Adipocyte (in vitro differentiated cells): ENCODE data around the gene IQSEC2.
A peak's percentile ranks its signal among the peaks of the same experiment; 100 is the strongest.

Source experiments
- DNase-seq: peaks from one replicate; pipeline ENCODE4 v3.0.0-alpha.2; 2015; ENCODE audit warnings: low read depth
- H3K27me3 ChIP-seq: replicated peaks from 2 replicates; pipeline ENCODE4 v1.7.0; 2013; ENCODE audit warnings: mild to moderate bottlenecking, low read length, moderate library complexity; ENCODE audit not compliant: control insufficient read depth, insufficient read depth
- H3K36me3 ChIP-seq: 2 replicates; pipeline ENCODE4 v1.7.0; 2013; ENCODE audit warnings: low read length, mild to moderate bottlenecking, moderate library complexity; ENCODE audit not compliant: control insufficient read depth, insufficient read depth, severe bottlenecking
- H3K4me1 ChIP-seq: 2 replicates; pipeline ENCODE4 v1.7.0; 2013; ENCODE audit warnings: mild to moderate bottlenecking, low read length, moderate library complexity; ENCODE audit not compliant: control insufficient read depth, insufficient read depth
- H3K4me3 ChIP-seq: 2 replicates; pipeline ENCODE4 v1.7.0; 2013; ENCODE audit warnings: mild to moderate bottlenecking, low read length, moderate library complexity
- H3K9ac ChIP-seq: 2 replicates; pipeline ENCODE4 v1.7.0; 2013; ENCODE audit warnings: mild to moderate bottlenecking, low read length, moderate library complexity
- H3K9me3 ChIP-seq: 2 replicates; pipeline ENCODE4 v1.7.0; 2013; ENCODE audit warnings: mild to moderate bottlenecking, low read length, moderate library complexity; ENCODE audit not compliant: control insufficient read depth

Gene IQSEC2

DNA sequence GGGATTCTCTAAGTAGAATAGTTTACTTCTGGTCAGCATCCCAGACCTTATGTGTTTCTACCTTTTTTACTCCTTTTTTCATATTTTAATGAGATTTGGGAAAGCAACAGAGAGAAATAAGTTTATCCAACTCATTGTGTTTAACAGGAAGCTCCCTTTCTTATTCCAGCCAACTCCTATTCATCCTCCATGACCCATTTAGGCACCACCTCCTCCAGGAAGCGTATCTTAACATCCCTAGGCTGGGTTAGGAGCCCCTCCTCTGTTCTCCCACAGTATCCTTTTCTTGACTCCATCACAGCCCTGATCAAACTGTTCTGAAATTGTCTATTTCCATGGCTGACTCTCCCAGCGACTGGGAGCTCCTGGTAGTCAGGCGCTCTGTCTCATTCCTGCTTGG lies 18.8 kb upstream of the IQSEC2 start:
- peaks cover 18% of the 10 kb centered on the region for H3K27me3 ChIP-seq
- no peak for DNase-seq
- no peak overlapping the region for H3K4me3 ChIP-seq
- no peaks in the 10 kb centered on the region for H3K9me3 ChIP-seq
- H3K9ac ChIP-seq = no peak overlapping the region
- no peaks in the 10 kb centered on the region for H3K36me3 ChIP-seq
- H3K4me1 ChIP-seq = no peaks in the 10 kb centered on the region

GRCh38 chrX:53294024-53294648 lies 12.8 kb upstream of the IQSEC2 start:
- Histone ChIP-seq H3K4me1 (no peaks in the 10 kb centered on the region), H3K9me3 (no peaks in the 10 kb centered on the region), H3K4me3 (no peak overlapping the region), H3K9ac (no peak overlapping the region), H3K27me3 (peaks cover 23% of the 10 kb centered on the region), H3K36me3 (no peaks in the 10 kb centered on the region)
- DNase-seq = peak; percentile 15

DNA sequence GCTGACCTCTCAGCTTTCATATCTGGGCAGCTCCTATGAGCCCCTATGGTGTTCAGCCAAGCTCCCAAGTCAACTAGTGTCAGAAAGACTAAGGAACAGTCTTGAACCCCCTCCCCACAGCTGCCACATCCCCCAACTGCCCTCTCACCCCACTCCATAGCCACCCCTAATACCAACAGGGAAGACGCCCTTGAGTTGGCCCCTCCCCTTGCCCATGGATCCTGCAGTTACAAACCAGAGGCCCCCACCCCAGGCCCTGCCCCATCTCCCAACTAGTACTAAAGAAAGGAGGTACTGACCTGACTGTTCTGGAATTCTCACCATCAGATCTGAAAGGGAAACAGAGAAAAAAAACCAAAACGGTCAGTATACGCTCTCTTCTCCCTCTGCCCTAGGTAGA lies 10.2 kb upstream of the IQSEC2 start:
- Histone ChIP-seq H3K27me3 (peaks cover 25% of the 10 kb centered on the region), H3K4me3 (no peak overlapping the region), H3K4me1 (peaks cover 13% of the 10 kb centered on the region), H3K9me3 (no peaks in the 10 kb centered on the region), H3K9ac (no peak overlapping the region), H3K36me3 (no peaks in the 10 kb centered on the region)
- no peak for DNase-seq

GRCh38 chrX:53290441-53291041 lies 9.2 kb upstream of the IQSEC2 start:
- DNase-seq = no peak
- Histone ChIP-seq H3K4me3 (no peak overlapping the region), H3K9me3 (no peaks in the 10 kb centered on the region), H3K36me3 (no peaks in the 10 kb centered on the region), H3K27me3 (peaks cover 29% of the 10 kb centered on the region), H3K4me1 (peaks cover 13% of the 10 kb centered on the region), H3K9ac (no peak overlapping the region)

- Histone ChIP-seq H3K9me3 (no peaks in the 10 kb centered on the region), H3K9ac (no peak overlapping the region), H3K4me3 (peak overlapping the region; percentile 49), H3K36me3 (no peaks in the 10 kb centered on the region), H3K27me3 (peaks cover 37% of the 10 kb centered on the region), H3K4me1 (peaks cover 20% of the 10 kb centered on the region)
- DNase-seq = peak; percentile 2
Measured at GRCh38 chrX:53288189-53288588, 6.8 kb upstream of the IQSEC2 start.

GRCh38 chrX:53287493-53288138 lies 6.2 kb upstream of the IQSEC2 start:
- Histone ChIP-seq H3K4me3 (peak overlapping the region; percentile 49), H3K4me1 (peaks cover 22% of the 10 kb centered on the region), H3K36me3 (no peaks in the 10 kb centered on the region), H3K9ac (peak overlapping the region; percentile 41), H3K27me3 (peaks cover 34% of the 10 kb centered on the region), H3K9me3 (no peaks in the 10 kb centered on the region)
- DNase-seq = peak; percentile 76

DNA sequence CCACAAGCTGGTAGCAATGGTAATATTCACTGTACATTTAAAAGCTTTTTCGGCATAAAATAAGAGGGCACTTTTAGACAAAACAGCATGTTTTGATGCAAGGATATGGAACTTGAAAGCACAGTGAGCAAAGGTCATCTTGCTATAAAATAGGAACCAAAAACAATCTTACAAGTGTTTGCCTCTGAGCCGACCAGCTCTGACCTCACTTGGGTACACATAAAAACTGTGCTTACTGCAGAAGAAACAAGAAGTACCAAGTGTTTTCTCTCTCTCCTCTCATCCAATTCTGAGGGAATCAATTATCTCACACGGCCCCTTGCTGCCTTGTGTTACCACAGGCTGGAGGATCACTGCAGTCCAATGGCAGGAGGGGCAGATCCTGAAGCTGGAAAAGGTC lies 4.8 kb upstream of the IQSEC2 start:
- DNase-seq = no peak
- Histone ChIP-seq H3K4me3 (no peak overlapping the region), H3K36me3 (no peaks in the 10 kb centered on the region), H3K9me3 (no peaks in the 10 kb centered on the region), H3K27me3 (peaks cover 29% of the 10 kb centered on the region), H3K9ac (no peak overlapping the region), H3K4me1 (peaks cover 35% of the 10 kb centered on the region)

GRCh38 chrX:53285591-53285990 lies 4.2 kb upstream of the IQSEC2 start:
- DNase-seq = no peak
- Histone ChIP-seq H3K4me1 (peaks cover 41% of the 10 kb centered on the region), H3K27me3 (peaks cover 25% of the 10 kb centered on the region), H3K9ac (peak overlapping the region; percentile 45), H3K9me3 (no peaks in the 10 kb centered on the region), H3K36me3 (no peaks in the 10 kb centered on the region), H3K4me3 (no peak overlapping the region)

DNA sequence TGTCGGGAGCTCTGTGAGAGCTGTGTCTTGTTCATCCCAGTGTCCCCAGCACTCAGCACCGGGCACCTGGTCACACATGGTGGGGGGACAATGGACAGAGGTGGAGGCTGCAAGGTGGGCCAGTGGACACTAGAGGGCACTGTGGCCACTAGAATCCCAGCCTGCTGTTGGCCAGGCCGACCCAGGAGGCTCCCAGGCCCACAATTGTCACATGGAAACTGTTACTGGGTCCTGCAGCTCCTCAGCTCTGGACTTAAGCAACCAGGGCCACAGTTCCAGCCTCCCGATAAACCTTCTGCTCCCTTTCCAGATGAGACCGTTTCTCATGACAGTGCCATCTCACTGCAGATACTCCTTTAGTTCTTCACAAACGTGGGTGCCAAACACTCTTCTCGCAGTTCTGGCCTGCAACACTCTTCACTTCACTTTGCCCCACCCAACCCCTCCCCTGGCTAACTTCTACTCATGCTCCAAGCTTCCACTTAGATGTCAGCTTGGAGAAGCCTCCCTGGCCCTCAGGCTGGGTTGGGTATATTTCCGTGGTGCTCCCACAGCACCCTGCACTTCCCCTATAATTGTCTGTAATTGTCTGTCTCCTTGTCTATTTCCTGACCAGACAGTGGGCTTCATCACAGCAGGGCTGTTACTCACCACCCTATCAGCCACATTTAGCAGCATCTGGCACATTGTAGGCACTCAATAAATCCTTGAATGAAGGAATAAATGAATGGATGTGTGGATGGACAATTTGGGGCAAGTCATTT lies 3.5 kb upstream of the IQSEC2 start:
- H3K9me3 ChIP-seq = no peaks in the 10 kb centered on the region
- H3K27me3 ChIP-seq = peaks cover 23% of the 10 kb centered on the region
- H3K4me1 ChIP-seq = peaks cover 45% of the 10 kb centered on the region
- no peak overlapping the region for H3K4me3 ChIP-seq
- DNase-seq = peak; percentile 75
- H3K9ac ChIP-seq = peak overlapping the region; percentile 45
- no peaks in the 10 kb centered on the region for H3K36me3 ChIP-seq

GRCh38 chrX:53283567-53283966 lies 2.2 kb upstream of the IQSEC2 start:
- DNase-seq = no peak
- no peaks in the 10 kb centered on the region for H3K9me3 ChIP-seq

DNA sequence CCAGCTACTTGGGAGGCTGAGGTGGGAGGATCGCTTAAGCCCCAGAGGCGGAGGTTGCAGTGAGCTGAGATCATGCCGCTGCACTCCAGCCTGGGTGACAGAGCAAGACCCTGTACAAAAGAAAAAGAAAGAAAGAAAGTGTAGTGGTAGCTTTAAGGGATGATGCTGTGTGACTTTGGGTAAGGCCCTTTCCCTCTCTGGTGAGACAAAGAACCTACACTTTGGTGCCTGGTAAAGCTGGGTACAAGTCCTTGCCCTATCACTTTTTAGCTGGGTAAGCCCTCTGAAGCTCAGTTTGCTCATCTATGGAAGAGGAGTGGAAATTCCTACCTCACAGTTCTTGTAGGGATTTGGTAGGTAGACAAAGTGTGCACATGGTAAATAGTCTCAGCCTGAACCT lies 1.7 kb upstream of the IQSEC2 start:
- Histone ChIP-seq H3K9ac (no peak overlapping the region), H3K27me3 (peaks cover 24% of the 10 kb centered on the region), H3K4me3 (no peak overlapping the region), H3K36me3 (no peaks in the 10 kb centered on the region), H3K9me3 (no peaks in the 10 kb centered on the region), H3K4me1 (peaks cover 45% of the 10 kb centered on the region)
- DNase-seq = no peak

More at GRCh38 chrX:53283567-53283966, 2.2 kb upstream of the IQSEC2 start:
- Histone ChIP-seq H3K4me3 (no peak overlapping the region), H3K9ac (no peak overlapping the region), H3K27me3 (peaks cover 24% of the 10 kb centered on the region), H3K36me3 (no peaks in the 10 kb centered on the region), H3K4me1 (peaks cover 45% of the 10 kb centered on the region)
